Vagina (tissue), 2 donors: ENCODE measurements around the gene MFSD2A. TPM values are rescaled to one million over a fixed set of nuclear protein-coding genes. Genes with fewer than 3 reads are reported as not detected.
"Not testable (repeated sequence)": the region's sequence is repeated elsewhere in the genome, so short reads cannot be mapped to it uniquely, and the experiment has no call there.

Source experiments
- DNase-seq, 2 donors: peaks; one replicate each; pipeline ENCODE4 v3.0.0-alpha.2; 2017; ENCODE audit errors: extremely low spot score in 2 of 2
- H3K27ac ChIP-seq: fragments of 200-600 bp; sonication (generic); one replicate; pipeline ENCODE4 v1.5.1; 2019
- H3K27me3 ChIP-seq: fragments of 200-600 bp; sonication (generic); one replicate; pipeline ENCODE4 v1.5.1; 2019
- H3K36me3 ChIP-seq, 2 donors: fragments of 200-600 bp; sonication (generic); one replicate each; pipeline ENCODE4 v1.5.1; 2017 to 2019
- H3K4me1 ChIP-seq: fragments of 200-600 bp; sonication (generic); one replicate; pipeline ENCODE4 v1.5.1; 2019
- H3K4me3 ChIP-seq, 2 donors: fragments of 200-600 bp; sonication (generic); 1 replicate in 1 of 2; 2 replicates in 1 of 2; pipeline ENCODE4 v1.5.1; 2016 to 2019
- H3K9me3 ChIP-seq: fragments of 200-600 bp; sonication (generic); one replicate; pipeline ENCODE4 v1.5.1; 2019
- POLR2A ChIP-seq, 2 donors: fragments of 450-650 bp; IDR thresholded peaks; one replicate each; pipeline ENCODE4 v1.6.1; 2017; ENCODE audit warnings: antibody characterized with exemption in 2 of 2, mild to moderate bottlenecking in 2 of 2, moderate library complexity in 2 of 2
- POLR2AphosphoS5 ChIP-seq, 2 donors: sonication (generic); formaldehyde crosslinking; IDR thresholded peaks; one replicate each; pipeline ENCODE4 v1.9.0; 2017; ENCODE audit warnings: antibody characterized with exemption in 2 of 2, mild to moderate bottlenecking in 2 of 2, low read depth in 1 of 2; ENCODE audit not compliant: insufficient read depth in 1 of 2
- intact Hi-C: fragments of 100-400 bp; cut with DNase I; formaldehyde crosslinking; loops from one replicate; pipeline ENCODE4 v1.15.1; 2023
- total RNA-seq: library from RNA; depleted of rRNA; stranded (reverse); fragments of >200 nt; gene quantifications from one replicate; pipeline ENCODE4 v1.2.3, GENCODE V29; 2016
- TF ChIP-seq, protein P1 (sequence below), 3 experiments: fragments of 450-650 bp in 2 of 3; fragments of 200-600 bp in 1 of 3; sonication (generic) in 1 of 3; IDR thresholded peaks; one replicate each; pipeline ENCODE4 v1.5.1; 2017 to 2019; ENCODE audit warnings: antibody characterized with exemption in 3 of 3, mild to moderate bottlenecking in 2 of 3, moderate library complexity in 2 of 3

The MFSD2A gene
- total RNA-seq, 1 donor from 2014 or later = 56.0 TPM

DNA sequence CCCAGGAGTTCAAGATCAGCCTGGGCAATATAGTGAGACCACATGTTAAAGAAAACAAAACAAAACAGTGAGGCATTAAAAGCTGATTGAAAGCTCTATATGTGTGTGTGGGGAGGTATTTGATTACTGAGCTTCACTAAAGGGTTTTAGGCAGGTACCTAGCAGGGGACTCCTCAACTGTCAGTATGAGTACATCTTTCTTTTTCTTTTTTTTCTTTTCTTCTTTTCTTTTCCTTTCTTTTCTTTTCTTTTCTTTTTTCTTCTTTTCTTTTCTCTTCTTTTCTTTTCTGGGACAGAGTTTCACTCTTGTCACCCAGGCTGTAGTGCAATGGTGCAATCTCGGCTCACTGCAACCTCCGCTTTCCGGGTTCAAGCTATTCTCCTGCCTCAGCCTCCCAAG lies 44.7 kb upstream of the MFSD2A start:
- H3K4me1 ChIP-seq = no peaks in the 10 kb centered on the region
- TF ChIP-seq POLR2A (IDR thresholded peaks at IDR 0.05) = no peak
- TF ChIP-seq, protein P1, sequence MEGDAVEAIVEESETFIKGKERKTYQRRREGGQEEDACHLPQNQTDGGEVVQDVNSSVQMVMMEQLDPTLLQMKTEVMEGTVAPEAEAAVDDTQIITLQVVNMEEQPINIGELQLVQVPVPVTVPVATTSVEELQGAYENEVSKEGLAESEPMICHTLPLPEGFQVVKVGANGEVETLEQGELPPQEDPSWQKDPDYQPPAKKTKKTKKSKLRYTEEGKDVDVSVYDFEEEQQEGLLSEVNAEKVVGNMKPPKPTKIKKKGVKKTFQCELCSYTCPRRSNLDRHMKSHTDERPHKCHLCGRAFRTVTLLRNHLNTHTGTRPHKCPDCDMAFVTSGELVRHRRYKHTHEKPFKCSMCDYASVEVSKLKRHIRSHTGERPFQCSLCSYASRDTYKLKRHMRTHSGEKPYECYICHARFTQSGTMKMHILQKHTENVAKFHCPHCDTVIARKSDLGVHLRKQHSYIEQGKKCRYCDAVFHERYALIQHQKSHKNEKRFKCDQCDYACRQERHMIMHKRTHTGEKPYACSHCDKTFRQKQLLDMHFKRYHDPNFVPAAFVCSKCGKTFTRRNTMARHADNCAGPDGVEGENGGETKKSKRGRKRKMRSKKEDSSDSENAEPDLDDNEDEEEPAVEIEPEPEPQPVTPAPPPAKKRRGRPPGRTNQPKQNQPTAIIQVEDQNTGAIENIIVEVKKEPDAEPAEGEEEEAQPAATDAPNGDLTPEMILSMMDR (IDR thresholded peaks at IDR 0.05) = no peak
- no peak for TF ChIP-seq POLR2AphosphoS5 (IDR thresholded peaks at IDR 0.05; ENCODE audit: insufficient read depth in 1 of 2, low read depth in 1 of 2)
- H3K9me3 ChIP-seq = no peaks in the 10 kb centered on the region
- no peak overlapping the region for H3K4me3 ChIP-seq
- no peak for DNase-seq
- no peak overlapping the region for H3K27ac ChIP-seq
- intact Hi-C loops = no loop called here
- no peaks in the 10 kb centered on the region for H3K27me3 ChIP-seq
- H3K36me3 ChIP-seq = no peaks in the 10 kb centered on the region

GRCh38 chr1:39913136-39913535 lies 41.8 kb upstream of the MFSD2A start:
- intact Hi-C loops, H3K27ac ChIP-seq, DNase-seq, H3K4me1 ChIP-seq, H3K27me3 ChIP-seq, H3K4me3 ChIP-seq, H3K36me3 ChIP-seq, H3K9me3 ChIP-seq: not testable (repeated sequence)

DNA sequence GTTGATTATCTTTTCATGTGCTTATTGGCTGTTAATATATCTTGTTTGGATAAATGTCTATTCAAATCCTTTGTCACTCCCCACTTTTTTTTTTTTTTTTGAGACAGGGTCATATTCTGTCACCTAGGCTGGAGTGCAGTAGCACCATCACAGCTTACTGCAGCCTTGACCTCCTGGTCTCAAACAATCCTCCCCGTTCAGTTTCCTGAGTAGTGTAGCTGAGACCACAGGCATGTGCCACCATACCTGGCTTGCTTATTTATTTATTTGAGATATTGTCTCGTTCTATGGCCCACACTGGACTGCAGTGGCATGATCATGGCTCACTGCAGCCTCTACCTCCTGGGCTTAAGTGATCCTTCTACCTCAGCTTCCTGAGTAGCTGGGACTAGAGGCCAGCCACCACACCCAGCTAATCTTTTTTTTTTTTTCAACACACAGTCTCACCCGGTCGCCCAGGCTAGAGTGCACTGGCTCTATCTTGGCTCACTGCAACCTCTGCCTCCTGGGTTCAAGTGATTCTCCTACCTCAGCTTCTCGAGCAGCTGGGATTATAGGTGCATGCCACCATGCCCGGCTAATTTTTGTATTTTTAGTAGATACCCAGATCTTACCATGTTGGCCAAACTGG lies 39.3 kb upstream of the MFSD2A start:
- Histone ChIP-seq H3K27ac (no peak overlapping the region), H3K36me3 (no peaks in the 10 kb centered on the region), H3K9me3 (no peaks in the 10 kb centered on the region), H3K4me3 (no peak overlapping the region), H3K27me3 (no peaks in the 10 kb centered on the region), H3K4me1 (no peaks in the 10 kb centered on the region)
- TF ChIP-seq, protein P1 (IDR thresholded peaks at IDR 0.05) = no peak
- TF ChIP-seq POLR2AphosphoS5 (IDR thresholded peaks at IDR 0.05; ENCODE audit: insufficient read depth in 1 of 2, low read depth in 1 of 2) (no peak), POLR2A (IDR thresholded peaks at IDR 0.05) (no peak)
- intact Hi-C loops = loop anchor here (5.0 kb wide), 1 partner anchor 52 kb away; no protein-coding TSS in a partner anchor
- DNase-seq = no peak

DNA sequence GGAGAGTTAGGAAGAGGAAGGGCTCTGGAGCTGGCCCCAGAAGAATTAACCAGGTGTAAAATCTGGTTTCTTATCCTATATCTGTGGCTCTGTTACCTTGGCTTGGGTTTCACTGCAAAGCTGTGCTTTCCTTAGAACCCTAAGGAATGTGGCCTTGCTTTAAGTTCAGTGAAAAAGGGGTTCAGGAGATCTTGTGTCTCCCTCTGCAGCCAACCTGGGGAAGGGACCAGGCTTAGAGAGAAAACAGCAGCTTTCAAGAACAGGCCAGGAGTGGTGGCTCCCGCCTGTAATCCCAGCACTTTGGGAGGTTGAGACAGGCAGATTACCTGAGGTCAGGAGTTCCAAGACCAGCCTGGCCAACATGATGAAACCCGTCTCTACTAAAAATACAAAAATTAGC lies 37.1 kb upstream of the MFSD2A start:
- intact Hi-C loops = loop anchor here (5.0 kb wide), 1 partner anchor 49 kb away; no protein-coding TSS in a partner anchor
- TF ChIP-seq POLR2A (IDR thresholded peaks at IDR 0.05) (no peak), POLR2AphosphoS5 (IDR thresholded peaks at IDR 0.05; ENCODE audit: insufficient read depth in 1 of 2, low read depth in 1 of 2) (no peak)
- TF ChIP-seq, protein P1 (IDR thresholded peaks at IDR 0.05) = no peak
- Histone ChIP-seq H3K4me1 (peaks cover 7% of the 10 kb centered on the region), H3K27ac (no peak overlapping the region), H3K4me3 (no peak overlapping the region), H3K36me3 (no peaks in the 10 kb centered on the region), H3K9me3 (no peaks in the 10 kb centered on the region), H3K27me3 (no peaks in the 10 kb centered on the region)
- DNase-seq = no peak

- Histone ChIP-seq H3K27ac (no peak overlapping the region), H3K36me3 (no peaks in the 10 kb centered on the region), H3K27me3 (no peaks in the 10 kb centered on the region), H3K4me3 (no peak overlapping the region), H3K4me1 (peaks cover 7% of the 10 kb centered on the region), H3K9me3 (no peaks in the 10 kb centered on the region)
- TF ChIP-seq POLR2AphosphoS5 (IDR thresholded peaks at IDR 0.05; ENCODE audit: insufficient read depth in 1 of 2, low read depth in 1 of 2) = no peak
- TF ChIP-seq, protein P1 (IDR thresholded peaks at IDR 0.05) = peak in 1 of 3 experiments; percentile 42
- DNase-seq = no peak
- intact Hi-C loops = loop anchor here (5.0 kb wide), 1 partner anchor 48 kb away; no protein-coding TSS in a partner anchor
These were observed 35.4 kb upstream of the MFSD2A start for GRCh38 chr1:39919545-39919944.
